Endodermal cell (in vitro differentiated cells): ENCODE measurements around the gene C17orf75. TPM values are rescaled to one million over a fixed set of nuclear protein-coding genes. Genes with fewer than 3 reads are reported as not detected.

Experiments used
- DNase-seq: peaks from one replicate; pipeline ENCODE4 v3.0.0-alpha.2; 2017
- H3K27ac ChIP-seq: 2 replicates; pipeline ENCODE4 v1.5.1; 2013; ENCODE audit warnings: mild to moderate bottlenecking, low read depth, low read length, moderate library complexity
- H3K27me3 ChIP-seq: 2 replicates; pipeline ENCODE4 v1.6.1; 2013; ENCODE audit warnings: mild to moderate bottlenecking, low read length, moderate library complexity; ENCODE audit not compliant: insufficient read depth, control insufficient read depth, poor library complexity, severe bottlenecking
- H3K36me3 ChIP-seq: 2 replicates; pipeline ENCODE4 v1.7.0; 2013; ENCODE audit warnings: mild to moderate bottlenecking, low read length, moderate library complexity; ENCODE audit not compliant: control insufficient read depth, insufficient read depth
- H3K4me1 ChIP-seq: one replicate; pipeline ENCODE4 v1.7.0; 2013; ENCODE audit warnings: low read length; ENCODE audit not compliant: control insufficient read depth, insufficient read depth
- H3K4me3 ChIP-seq: 2 replicates; pipeline ENCODE4 v1.5.1; 2013; ENCODE audit warnings: mild to moderate bottlenecking, low read length, moderate library complexity
- H3K9ac ChIP-seq: 2 replicates; pipeline ENCODE4 v1.6.1; 2013; ENCODE audit warnings: mild to moderate bottlenecking, low read length, moderate library complexity; ENCODE audit not compliant: poor library complexity, severe bottlenecking; ENCODE audit errors: extremely low read depth
- H3K9me3 ChIP-seq: 2 replicates; pipeline ENCODE4 v1.6.1; 2013; ENCODE audit warnings: mild to moderate bottlenecking, low read length, moderate library complexity; ENCODE audit not compliant: control insufficient read depth
- H3K27ac Mint-ChIP-seq: 2 replicates; pipeline ENCODE4 v1.8.0; 2020; ENCODE audit warnings: mixed read lengths
- H3K27me3 Mint-ChIP-seq: 2 replicates; pipeline ENCODE4 v1.8.0; 2021; ENCODE audit warnings: mild to moderate bottlenecking, mixed read lengths; ENCODE audit not compliant: insufficient read depth
- H3K36me3 Mint-ChIP-seq: 2 replicates; pipeline ENCODE4 v1.8.0; 2020; ENCODE audit warnings: low read depth, mixed read lengths
- H3K4me1 Mint-ChIP-seq: 2 replicates; pipeline ENCODE4 v1.8.0; 2020; ENCODE audit warnings: mixed read lengths
- H3K4me3 Mint-ChIP-seq: 2 replicates; pipeline ENCODE4 v1.8.0; 2020; ENCODE audit warnings: mild to moderate bottlenecking, moderate library complexity, mixed read lengths
- H3K9me3 Mint-ChIP-seq: 2 replicates; pipeline ENCODE4 v1.8.0; 2020; ENCODE audit warnings: mild to moderate bottlenecking, mixed read lengths
- CTCF ChIP-seq: fragments of 200-600 bp; sonication (generic); conservative IDR thresholded peaks from 2 replicates; pipeline ENCODE4 v1.5.0; 2021; ENCODE audit warnings: antibody characterized with exemption, mild to moderate bottlenecking
- WGBS, 2 experiments: methylation state at CpG; one replicate each; pipeline versions ENCODE4 v1.1.5 to v1.1.7; 2013; ENCODE audit warnings: missing lambda C conversion rate in 2 of 2, mixed read lengths in 1 of 2; ENCODE audit not compliant: insufficient coverage in 1 of 2, insufficient read length in 1 of 2; 5-methylcytosine and 5-hydroxymethylcytosine counted together
- total RNA-seq, 2 donors: library from RNA; stranded (reverse); fragmentation: NEBNext Ultra II Directional in 1 of 2; extraction: Animal tissue kit (Norgen Biotek cat#: 25700) in 1 of 2; gene quantifications; 2 replicates in 1 of 2; 3 replicates in 1 of 2; pipeline ENCODE4 v1.2.1, GENCODE V29; 2021

C17orf75 gene
- total RNA-seq, 2 donors from 2014 or later: 33.7 to 52.2 TPM

- Mint-ChIP-seq H3K4me1 (peaks cover 18% of the 10 kb centered on the region), H3K4me3 (no peak overlapping the region), H3K36me3 (no peaks in the 10 kb centered on the region), H3K27me3 (no peaks in the 10 kb centered on the region), H3K9me3 (no peaks in the 10 kb centered on the region), H3K27ac (no peak overlapping the region)
- Histone ChIP-seq H3K27ac (no peak overlapping the region), H3K4me1 (peaks cover 5% of the 10 kb centered on the region), H3K9me3 (no peaks in the 10 kb centered on the region), H3K27me3 (no peaks in the 10 kb centered on the region), H3K9ac (no peak overlapping the region), H3K4me3 (no peak overlapping the region), H3K36me3 (no peaks in the 10 kb centered on the region)
- TF ChIP-seq CTCF: no peak
- 96 to 98% methylated on average over 5 to 6 of the region's 6 CpGs for WGBS, 2 experiments
- DNase-seq: no peak
Measured at GRCh38 chr17:32297860-32298259, 44.1 kb downstream of the C17orf75 start.

DNA sequence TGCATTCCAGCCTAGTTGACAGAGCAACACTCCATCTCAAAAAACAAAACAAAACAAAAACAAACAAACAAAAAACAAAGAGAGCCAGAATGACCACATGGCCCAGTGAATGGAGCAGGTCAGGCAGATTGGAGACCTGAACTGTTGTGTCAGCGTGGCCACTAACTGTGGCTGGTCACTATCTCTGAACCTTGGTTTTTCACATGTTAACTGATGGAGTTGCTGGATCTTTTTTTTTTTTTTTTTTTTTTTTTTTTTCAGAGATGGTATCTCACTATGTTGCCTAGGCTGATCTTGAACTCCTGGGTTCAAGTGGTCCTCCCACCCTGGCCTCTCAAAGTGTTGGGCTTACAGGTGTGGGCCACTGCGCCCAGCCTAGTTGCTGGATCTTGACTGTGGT is 44.5 kb downstream of the C17orf75 start:
- no peak overlapping the region for H3K4me3 ChIP-seq
- no peaks in the 10 kb centered on the region for H3K27me3 Mint-ChIP-seq
- no peak overlapping the region for H3K27ac Mint-ChIP-seq
- peaks cover 5% of the 10 kb centered on the region for H3K4me1 ChIP-seq
- H3K9me3 ChIP-seq: no peaks in the 10 kb centered on the region
- H3K27me3 ChIP-seq: no peaks in the 10 kb centered on the region
- H3K27ac ChIP-seq: no peak overlapping the region
- H3K9me3 Mint-ChIP-seq: no peaks in the 10 kb centered on the region
- no peaks in the 10 kb centered on the region for H3K36me3 Mint-ChIP-seq
- no peak overlapping the region for H3K4me3 Mint-ChIP-seq
- TF ChIP-seq CTCF: no peak
- H3K4me1 Mint-ChIP-seq: peaks cover 16% of the 10 kb centered on the region
- H3K36me3 ChIP-seq: no peaks in the 10 kb centered on the region
- WGBS, 2 experiments: 92 to 100% methylated on average over 1 to 2 of the region's 2 CpGs
- no peak for DNase-seq
- no peak overlapping the region for H3K9ac ChIP-seq

GRCh38 chr17:32292094-32292493 is 49.9 kb downstream of the C17orf75 start:
- Mint-ChIP-seq H3K36me3 (no peaks in the 10 kb centered on the region), H3K27ac (no peak overlapping the region), H3K9me3 (no peaks in the 10 kb centered on the region), H3K4me3 (no peak overlapping the region), H3K27me3 (peaks cover 13% of the 10 kb centered on the region), H3K4me1 (peaks cover 22% of the 10 kb centered on the region)
- Histone ChIP-seq H3K9ac (no peak overlapping the region), H3K4me3 (no peak overlapping the region), H3K4me1 (peaks cover 17% of the 10 kb centered on the region), H3K36me3 (no peaks in the 10 kb centered on the region), H3K27ac (no peak overlapping the region), H3K9me3 (no peaks in the 10 kb centered on the region), H3K27me3 (no peaks in the 10 kb centered on the region)
- TF ChIP-seq CTCF: no peak
- 88 to 94% methylated on average over 1 to 4 of the region's 4 CpGs for WGBS, 2 experiments
- no peak for DNase-seq
